HG03457 (cell line): ENCODE data around the gene DNAH14.
"Not testable (repeated sequence)": the region's sequence is repeated elsewhere in the genome, so short reads cannot be mapped to it uniquely, and the experiment has no call there.

Experiments used
- ATAC-seq: cut with Tn5 transposase; IDR thresholded peaks from one replicate; pipeline ENCODE4 v1.9.1; 2021; ENCODE audit warnings: moderate number of reproducible peaks; ENCODE audit not compliant: unreplicated experiment

The DNAH14 gene

DNA sequence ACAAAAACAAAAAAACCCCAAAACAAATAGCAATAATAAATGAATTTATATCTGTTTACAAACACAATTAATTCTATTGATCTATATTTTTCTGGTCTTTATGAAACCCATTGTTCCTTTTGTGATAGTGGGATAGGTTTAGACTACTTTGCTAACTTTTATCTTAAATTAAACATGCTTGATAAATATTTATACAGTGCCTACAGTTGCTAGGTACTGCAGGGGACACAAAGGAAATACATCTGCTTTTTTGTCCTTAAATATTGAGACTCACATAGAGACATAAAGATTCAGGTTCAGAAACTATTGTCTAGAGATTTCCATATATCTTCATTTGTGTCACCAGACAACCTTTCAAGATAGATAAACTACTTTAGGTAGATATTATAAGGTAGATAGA is 8.5 kb upstream of the DNAH14 start:
- ATAC-seq, result no peak

DNA sequence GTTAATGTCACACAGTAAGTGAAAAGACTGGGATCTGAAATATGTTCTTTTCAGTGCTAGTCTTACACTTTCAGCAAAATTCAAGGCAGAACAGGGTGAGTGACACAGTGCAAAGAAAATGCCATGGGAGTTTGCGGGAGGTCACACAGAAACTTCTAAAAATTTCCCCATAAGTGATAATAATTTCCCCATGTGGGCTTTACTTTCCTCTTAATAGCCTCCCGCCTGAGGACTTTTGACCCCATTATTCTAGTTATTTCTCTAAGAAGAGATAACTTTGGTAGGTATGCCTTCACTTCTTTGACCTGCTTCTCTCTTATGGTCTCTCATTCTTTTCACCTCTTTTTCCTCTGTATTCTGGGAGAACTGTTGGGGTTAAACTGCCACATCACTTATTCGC is 8.1 kb upstream of the DNAH14 start:
- ATAC-seq, result no peak

GRCh38 chr1:224922404-224923164 is 6.9 kb upstream of the DNAH14 start:
- no peak for ATAC-seq

DNA sequence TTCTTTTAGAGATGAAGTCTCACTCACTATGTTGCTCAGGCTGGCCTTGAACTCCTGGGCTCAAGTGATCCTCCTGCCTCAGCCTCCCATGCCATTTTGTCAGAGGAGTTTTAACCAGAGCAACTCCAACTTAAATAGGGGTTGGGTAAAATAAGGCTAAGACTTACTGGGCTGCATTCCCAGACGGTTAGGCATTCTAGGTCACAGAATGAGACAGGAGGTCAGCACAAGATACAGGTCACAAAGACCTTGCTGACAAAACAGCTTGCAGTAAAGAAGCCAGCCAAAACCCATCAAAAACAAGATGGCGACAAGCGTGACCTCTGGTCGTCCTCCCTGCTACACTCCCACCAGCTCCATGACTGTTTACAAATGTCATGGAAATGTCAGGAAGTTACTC is 5.7 kb upstream of the DNAH14 start:
- no peak for ATAC-seq

- not testable (repeated sequence) for ATAC-seq
These were observed 1.8 kb upstream of the DNAH14 start for GRCh38 chr1:224927631-224928030.

DNA sequence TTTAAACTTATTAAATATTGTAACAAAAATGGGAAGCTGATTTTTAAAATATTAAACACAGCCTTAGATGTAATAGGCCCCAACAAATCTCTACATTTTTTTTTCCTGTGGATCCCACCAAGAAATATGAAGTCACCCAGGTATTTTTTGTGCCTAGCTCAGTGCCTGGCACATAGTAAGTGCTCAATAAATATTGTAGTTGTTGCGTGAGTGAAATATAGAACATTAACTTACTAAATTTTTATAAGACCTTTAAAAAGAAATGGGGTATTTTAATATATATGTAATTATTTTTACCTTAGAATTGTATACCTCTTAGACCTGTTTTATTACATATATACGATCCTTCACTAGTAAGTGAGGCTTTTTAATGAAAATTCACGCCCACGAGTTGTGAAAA is 569 bp upstream of the DNAH14 start:
- ATAC-seq, result no peak

GRCh38 chr1:224931605-224932004 is 2.1 kb downstream of the DNAH14 start:
- ATAC-seq, result no peak

- ATAC-seq, result no peak
These were observed 3.3 kb downstream of the DNAH14 start for GRCh38 chr1:224932607-224933249.

GRCh38 chr1:224933584-224933983 is 4.1 kb downstream of the DNAH14 start:
- ATAC-seq, result no peak

DNA sequence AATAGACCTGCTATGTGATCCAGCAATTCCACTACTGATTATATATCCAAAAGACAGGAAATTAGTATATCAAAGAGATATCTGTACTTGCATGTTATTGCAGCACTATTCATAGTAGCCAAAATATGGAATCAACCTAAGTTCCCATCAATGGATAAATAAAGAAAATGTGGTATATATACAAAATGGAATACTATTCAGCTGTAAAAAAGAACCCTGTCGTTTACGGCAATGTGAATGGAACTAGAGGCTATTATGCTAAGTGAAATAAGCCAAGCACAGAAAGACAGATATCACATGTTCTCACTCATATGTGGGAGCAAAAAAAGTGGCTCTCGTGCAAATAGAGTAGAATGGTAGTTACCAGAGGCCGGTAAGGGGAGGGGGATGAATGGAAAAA is 9.2 kb downstream of the DNAH14 start:
- no peak for ATAC-seq

GRCh38 chr1:224939844-224940425 is 10.5 kb downstream of the DNAH14 start:
- no peak for ATAC-seq

DNA sequence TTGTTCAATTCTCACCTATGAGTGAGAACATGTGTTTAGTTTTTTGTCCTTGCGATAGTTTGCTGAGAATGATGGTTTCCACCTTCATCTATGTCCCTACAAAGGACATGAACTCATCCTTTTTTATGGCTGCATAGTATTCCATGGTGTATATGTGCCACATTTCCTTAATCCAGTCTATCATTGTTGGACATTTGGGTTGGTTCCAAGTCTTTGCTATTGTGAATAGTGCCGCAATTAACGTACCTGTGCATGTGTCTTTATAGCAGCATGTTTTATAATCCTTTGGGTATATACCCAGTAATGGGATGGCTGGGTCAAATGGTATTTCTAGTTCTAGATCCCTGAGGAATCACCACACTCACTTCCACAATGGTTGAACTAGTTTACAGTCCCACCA is 11.3 kb downstream of the DNAH14 start:
- ATAC-seq, result not testable (repeated sequence)

GRCh38 chr1:224945651-224946348 is 16.3 kb downstream of the DNAH14 start:
- ATAC-seq, result not testable (repeated sequence)

DNA sequence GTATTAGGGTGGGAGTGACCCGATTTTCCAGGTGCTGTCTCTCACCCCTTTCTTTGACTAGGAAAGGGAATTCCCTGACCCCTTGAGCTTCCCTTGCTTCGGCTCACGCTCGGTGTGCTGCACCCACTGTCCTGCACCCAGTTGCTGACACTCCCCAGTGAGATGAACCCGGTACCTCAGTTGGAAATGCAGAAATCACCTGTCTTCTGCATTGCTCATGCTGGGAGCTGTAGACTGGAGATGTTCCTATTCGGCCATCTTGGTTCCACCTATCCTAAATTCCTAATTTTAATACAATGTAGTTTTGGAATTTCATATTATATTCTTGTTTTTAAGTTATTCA is 16.8 kb downstream of the DNAH14 start:
- not testable (repeated sequence) for ATAC-seq

DNA sequence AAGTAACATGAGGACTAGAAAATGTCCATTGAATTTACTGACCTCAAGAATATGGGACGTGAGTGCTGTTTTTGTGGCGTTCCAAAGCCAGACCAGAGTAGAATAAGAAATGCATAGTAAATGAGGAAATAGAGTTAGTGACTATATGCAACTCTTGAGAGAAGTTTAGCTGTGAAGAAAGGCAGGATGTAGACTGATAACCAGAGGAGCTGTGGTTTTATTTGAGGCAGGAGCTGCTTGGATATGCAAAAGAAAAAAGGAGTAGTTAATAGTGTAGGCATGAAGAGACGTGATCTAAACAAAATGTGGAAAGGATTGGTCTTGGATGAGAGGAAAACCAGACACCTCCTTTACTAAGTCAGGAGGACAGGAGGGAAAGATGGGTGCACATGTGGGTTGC is 28.2 kb downstream of the DNAH14 start:
- no peak for ATAC-seq

DNA sequence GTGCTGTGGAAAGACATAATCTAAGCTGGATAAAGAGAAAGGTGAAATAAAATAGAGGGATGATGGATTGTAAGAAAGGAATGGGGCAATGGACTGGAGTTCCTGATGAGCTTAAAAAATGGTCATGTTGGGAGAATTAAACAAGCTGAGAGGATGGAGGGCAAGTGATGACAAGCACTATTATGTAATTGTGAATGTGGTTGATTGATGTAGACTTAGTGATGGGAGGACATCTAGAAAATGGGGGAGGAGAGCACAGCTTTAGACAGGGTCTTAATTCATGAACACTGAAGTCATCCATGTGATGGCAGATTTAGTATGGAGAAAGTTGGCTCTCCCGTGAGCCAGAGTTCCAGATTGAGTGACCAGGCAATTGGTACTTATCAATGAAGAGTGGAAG is 29.0 kb downstream of the DNAH14 start:
- no peak for ATAC-seq

DNA sequence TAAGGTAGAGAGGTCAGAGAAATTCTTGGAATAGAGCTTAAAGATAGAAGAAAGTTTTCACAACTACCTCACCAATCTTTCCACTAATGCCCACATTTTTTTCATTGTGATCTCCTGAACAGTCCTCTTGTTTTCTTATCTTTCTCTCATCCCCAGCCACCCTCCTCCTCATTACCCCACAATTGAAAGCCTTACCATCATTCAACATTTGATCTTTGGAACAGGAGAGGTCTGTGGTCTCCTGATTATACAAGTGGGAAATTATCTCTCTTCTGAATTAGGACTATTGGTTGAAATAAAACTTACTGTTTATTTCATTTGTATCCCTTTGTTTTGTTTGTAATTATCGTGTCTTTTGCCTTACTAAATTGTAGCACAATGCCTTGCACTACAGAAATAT is 29.6 kb downstream of the DNAH14 start:
- ATAC-seq, result no peak

DNA sequence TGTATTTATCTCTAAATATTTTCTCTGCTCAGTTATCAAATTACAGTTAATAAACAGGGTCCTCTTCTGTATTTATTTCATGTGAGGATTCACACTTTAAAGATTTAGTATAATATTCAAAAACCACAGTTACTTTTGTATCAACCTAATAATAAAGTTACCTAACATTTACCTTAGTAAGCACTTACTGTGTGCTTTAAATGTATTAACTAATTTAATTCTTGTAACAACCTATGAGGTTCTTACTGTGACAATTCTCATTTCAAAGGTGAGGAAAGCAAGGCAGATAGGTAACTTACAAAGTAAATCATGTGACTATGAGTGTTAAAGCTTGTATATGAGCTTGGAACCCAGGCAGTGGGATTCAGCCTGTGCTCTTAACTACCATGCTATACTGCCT is 30.2 kb downstream of the DNAH14 start:
- ATAC-seq, result no peak

GRCh38 chr1:224980181-224980580 is 50.7 kb downstream of the DNAH14 start:
- no peak for ATAC-seq

DNA sequence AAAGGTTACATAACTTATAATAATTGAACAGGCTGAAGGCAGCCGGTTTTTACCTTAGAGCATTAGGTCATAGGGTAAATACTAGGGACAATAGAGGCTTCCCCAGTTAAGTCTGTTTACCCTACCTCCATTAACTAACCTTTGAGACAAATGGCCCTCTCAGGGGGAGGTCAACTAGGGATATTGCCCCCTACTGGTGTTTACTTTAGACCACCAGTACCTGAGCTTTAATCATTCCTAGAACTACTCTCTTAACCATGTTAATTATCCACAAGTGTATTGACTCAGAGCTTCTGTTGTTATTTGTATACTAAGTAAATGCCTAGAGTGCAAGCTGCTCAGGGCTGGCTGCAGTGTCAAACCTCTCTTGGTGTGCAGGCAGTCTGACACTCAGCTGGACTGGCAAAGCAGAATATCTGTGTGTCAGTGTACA is 52.5 kb downstream of the DNAH14 start:
- not testable (repeated sequence) for ATAC-seq

DNA sequence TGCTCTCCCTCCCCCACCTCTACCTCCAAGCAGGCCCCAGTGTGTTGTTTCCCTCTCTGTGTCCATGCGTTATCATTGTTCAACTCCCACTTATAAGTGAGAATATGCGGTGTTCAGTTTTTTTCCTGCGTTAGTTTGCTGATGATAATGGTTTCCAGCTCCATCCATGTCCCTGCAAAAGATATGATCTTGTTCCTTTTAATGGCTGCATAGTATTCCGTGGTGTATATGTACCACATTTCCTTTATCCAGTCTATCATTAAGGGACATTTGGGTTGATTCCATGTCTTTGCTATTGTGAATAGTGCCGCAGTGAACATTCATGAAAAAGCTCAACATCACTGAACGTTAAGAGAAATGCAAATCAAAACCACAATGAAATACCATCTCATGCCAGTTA is 58.6 kb downstream of the DNAH14 start:
- no peak for ATAC-seq

DNA sequence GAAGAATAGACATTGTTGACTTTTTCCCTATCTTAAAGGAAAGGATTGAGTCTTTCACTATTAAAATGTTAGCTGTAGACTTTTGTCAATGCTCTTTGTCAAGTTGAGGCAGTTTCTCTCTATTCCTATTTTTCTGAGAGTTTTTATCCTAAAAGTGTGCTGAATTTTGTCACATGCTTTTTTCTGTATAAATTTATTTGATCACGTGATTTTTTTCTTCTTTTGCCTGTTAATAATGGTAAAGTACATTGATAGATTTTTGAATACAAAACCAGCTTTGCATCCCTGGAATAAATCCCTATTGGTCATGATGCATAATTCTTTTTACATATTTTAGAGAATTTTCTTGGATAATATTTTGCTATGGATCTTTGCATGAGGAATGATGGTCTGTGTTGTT is 60.1 kb downstream of the DNAH14 start:
- no peak for ATAC-seq
